ENCODE measurements around the gene PSEN2.

DNA sequence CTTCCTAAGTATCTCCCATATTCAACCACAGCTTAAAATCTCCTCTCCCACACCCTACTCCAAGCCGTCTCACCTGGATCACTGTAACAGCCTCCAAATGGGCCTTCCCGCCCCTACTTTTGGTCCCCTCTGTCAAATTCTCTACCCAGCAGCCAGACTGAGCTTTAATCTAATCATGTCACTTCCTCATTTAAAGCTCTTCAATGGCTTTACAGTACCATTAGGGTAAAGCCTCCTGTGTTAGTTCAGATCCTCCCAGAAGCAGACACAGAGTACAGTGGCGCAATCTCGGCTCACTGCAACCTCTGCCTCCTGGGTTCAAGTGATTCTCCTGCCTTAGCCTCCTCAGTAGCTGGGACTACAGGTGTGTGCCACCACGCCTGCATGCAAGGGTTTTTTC is 46.8 kb upstream of the PSEN2 start:
- no peak for TF ChIP-seq POLR2AphosphoS5 (IDR thresholded peaks at IDR 0.05; ENCODE audit: borderline replicate concordance, low read depth, low read length)
- no peak for TF ChIP-seq EZH2 (IDR thresholded peaks at IDR 0.05)
- TF ChIP-seq FOXP2 (optimal IDR thresholded peaks at IDR 0.05; ENCODE audit: control extremely low read depth, extremely low read length, insufficient read depth): no peak
